ENCODE results near the gene CAMK2B.

The CAMK2B gene

DNA sequence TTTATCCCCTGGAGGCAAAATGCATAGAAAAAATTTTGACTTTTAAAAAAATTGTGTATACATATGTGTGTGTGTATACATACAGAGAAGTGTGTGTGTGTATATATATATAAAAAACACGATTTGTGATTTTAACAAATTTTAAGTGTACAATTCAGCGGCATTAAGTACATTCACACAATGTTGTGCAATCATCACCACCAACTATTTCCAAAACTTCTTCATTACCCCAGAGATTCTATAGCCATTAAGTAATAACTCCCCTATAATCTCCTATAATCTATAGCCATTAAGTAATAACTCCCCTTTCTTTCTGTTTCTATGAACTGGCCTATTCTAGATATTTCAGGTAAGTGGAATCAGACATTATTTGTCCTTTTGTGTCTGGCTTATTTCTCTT, 20.7 kb upstream of the CAMK2B start:
- TF ChIP-seq, protein P1, sequence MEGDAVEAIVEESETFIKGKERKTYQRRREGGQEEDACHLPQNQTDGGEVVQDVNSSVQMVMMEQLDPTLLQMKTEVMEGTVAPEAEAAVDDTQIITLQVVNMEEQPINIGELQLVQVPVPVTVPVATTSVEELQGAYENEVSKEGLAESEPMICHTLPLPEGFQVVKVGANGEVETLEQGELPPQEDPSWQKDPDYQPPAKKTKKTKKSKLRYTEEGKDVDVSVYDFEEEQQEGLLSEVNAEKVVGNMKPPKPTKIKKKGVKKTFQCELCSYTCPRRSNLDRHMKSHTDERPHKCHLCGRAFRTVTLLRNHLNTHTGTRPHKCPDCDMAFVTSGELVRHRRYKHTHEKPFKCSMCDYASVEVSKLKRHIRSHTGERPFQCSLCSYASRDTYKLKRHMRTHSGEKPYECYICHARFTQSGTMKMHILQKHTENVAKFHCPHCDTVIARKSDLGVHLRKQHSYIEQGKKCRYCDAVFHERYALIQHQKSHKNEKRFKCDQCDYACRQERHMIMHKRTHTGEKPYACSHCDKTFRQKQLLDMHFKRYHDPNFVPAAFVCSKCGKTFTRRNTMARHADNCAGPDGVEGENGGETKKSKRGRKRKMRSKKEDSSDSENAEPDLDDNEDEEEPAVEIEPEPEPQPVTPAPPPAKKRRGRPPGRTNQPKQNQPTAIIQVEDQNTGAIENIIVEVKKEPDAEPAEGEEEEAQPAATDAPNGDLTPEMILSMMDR (conservative IDR thresholded peaks at IDR 0.05; ENCODE audit: control insufficient read depth, insufficient read depth, low read depth, low read length), result no peak
- no peak overlapping the region for H3K4me3 ChIP-seq (ENCODE audit: control insufficient read depth, low read depth, low read length)
- no peak for DNase-seq (ENCODE audit: low read depth)

GRCh38 chr7:44341401-44341800, 16.0 kb upstream of the CAMK2B start:
- TF ChIP-seq, protein P1 (conservative IDR thresholded peaks at IDR 0.05; ENCODE audit: control insufficient read depth, insufficient read depth, low read depth, low read length), result no peak
- no peak for DNase-seq (ENCODE audit: low read depth)
- H3K4me3 ChIP-seq (ENCODE audit: control insufficient read depth, low read depth, low read length), result no peak overlapping the region

DNA sequence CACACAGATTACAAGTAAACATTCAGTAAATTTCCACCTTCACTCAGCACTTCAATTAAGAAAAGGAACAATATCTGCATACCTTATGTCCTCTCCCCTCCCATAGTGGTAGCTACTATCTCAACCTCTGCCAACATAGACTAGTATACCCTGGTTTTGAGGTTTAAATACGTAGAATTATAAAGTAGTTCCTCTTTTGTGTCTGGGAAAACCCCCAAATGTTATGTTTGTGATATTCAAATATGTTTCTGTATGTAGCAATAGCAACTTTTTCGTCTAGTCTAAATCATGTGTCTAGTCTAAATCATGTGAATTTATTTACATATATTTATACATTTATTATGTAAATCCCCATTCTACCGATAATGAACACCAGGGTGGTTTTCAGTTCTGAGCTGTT, 13.2 kb upstream of the CAMK2B start:
- DNase-seq (ENCODE audit: low read depth), result no peak
- TF ChIP-seq, protein P1 (conservative IDR thresholded peaks at IDR 0.05; ENCODE audit: control insufficient read depth, insufficient read depth, low read depth, low read length), result no peak
- no peak overlapping the region for H3K4me3 ChIP-seq (ENCODE audit: control insufficient read depth, low read depth, low read length)

- DNase-seq (ENCODE audit: low read depth), result no peak
- no peak overlapping the region for H3K4me3 ChIP-seq (ENCODE audit: control insufficient read depth, low read depth, low read length)
- TF ChIP-seq, protein P1 (conservative IDR thresholded peaks at IDR 0.05; ENCODE audit: control insufficient read depth, insufficient read depth, low read depth, low read length), result no peak
Observed at GRCh38 chr7:44336491-44336890, 11.1 kb upstream of the CAMK2B start.

- TF ChIP-seq, protein P1 (conservative IDR thresholded peaks at IDR 0.05; ENCODE audit: control insufficient read depth, insufficient read depth, low read depth, low read length), result no peak
- no peak for DNase-seq (ENCODE audit: low read depth)
- no peak overlapping the region for H3K4me3 ChIP-seq (ENCODE audit: control insufficient read depth, low read depth, low read length)
Observed at GRCh38 chr7:44335184-44335583, 9.8 kb upstream of the CAMK2B start.

DNA sequence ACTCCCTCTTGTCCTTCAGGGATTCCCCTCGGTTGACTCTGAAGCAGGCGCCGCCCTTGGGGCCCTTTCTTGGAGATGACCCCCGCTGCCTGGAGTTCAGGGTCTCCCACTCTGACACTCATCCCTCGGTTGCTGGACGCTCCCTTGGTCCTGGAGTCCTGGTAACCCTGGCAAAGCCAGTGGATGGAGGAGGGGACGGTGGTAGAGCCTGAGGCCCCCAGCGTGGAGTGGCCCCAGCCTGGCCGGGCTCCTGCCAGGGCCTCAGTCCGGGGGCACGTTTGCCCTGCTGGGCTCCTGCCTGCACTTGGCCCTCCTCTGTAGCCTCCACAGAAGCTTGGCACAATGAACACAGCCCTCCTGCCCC, 9.3 kb upstream of the CAMK2B start:
- DNase-seq (ENCODE audit: low read depth), result no peak
- TF ChIP-seq, protein P1 (conservative IDR thresholded peaks at IDR 0.05; ENCODE audit: control insufficient read depth, insufficient read depth, low read depth, low read length), result no peak
- no peak overlapping the region for H3K4me3 ChIP-seq (ENCODE audit: control insufficient read depth, low read depth, low read length)

Data from fibroblast of mammary gland (primary cell).